Neural cell (in vitro differentiated cells): ENCODE measurements around the gene GHRL.

Experiments used
- CTCF ChIP-seq: fragments of 450-650 bp; IDR thresholded peaks from 2 replicates; pipeline ENCODE4 v1.5.1; 2014; ENCODE audit warnings: antibody characterized with exemption, mild to moderate bottlenecking, moderate library complexity; ENCODE audit not compliant: poor library complexity, severe bottlenecking
- MXI1 ChIP-seq: fragments of 450-650 bp; conservative IDR thresholded peaks from 2 replicates; pipeline ENCODE4 v1.6.1; 2014; ENCODE audit warnings: antibody characterized with exemption, mild to moderate bottlenecking; ENCODE audit not compliant: poor library complexity, severe bottlenecking
- SMC3 ChIP-seq: fragments of 450-650 bp; conservative IDR thresholded peaks from 2 replicates; pipeline ENCODE4 v1.6.1; 2014; ENCODE audit warnings: antibody characterized with exemption, mild to moderate bottlenecking, moderate library complexity; ENCODE audit not compliant: poor library complexity

- no peak for TF ChIP-seq SMC3
- no peak for TF ChIP-seq CTCF
- no peak for TF ChIP-seq MXI1
Measured at GRCh38 chr3:10312861-10313260, 20.1 kb upstream of the GHRL start.
